Renal cortex interstitium (tissue), 11 donors: ENCODE data around the gene GRIA2. TPM values are rescaled to one million over a fixed set of nuclear protein-coding genes. Genes with fewer than 3 reads are reported as not detected.

Experiments
- DNase-seq, 11 donors: peaks; one replicate each; pipeline ENCODE4 v3.0.0-alpha.2; 2013; ENCODE audit warnings: low read depth in 9 of 11, low spot score in 4 of 11; ENCODE audit errors: extremely low read depth in 1 of 11
- polyA plus RNA-seq, 3 donors: library from polyadenylated mRNA; unstranded; fragments of 120-200 nt; gene quantifications; one replicate each; pipeline ENCODE4 v1.2.1, GENCODE V29; 2013; ENCODE audit not compliant: insufficient read length in 3 of 3

The GRIA2 gene
- polyA plus RNA-seq, 3 donors, result 0.82 to 1.2 (median 1.1) TPM

- DNase-seq, result no peak
Observed at GRCh38 chr4:157320092-157320491, 99.6 kb downstream of the GRIA2 start.

- DNase-seq, result no peak
Observed at GRCh38 chr4:157327666-157328065, 107.1 kb downstream of the GRIA2 start.

GRCh38 chr4:157357887-157358286, 137.4 kb downstream of the GRIA2 start:
- DNase-seq, result no peak

GRCh38 chr4:157358439-157358838, 137.9 kb downstream of the GRIA2 start:
- DNase-seq, result no peak

GRCh38 chr4:157358851-157359250, 138.3 kb downstream of the GRIA2 start:
- no peak for DNase-seq

- no peak for DNase-seq
Observed at GRCh38 chr4:157363360-157363759, 142.8 kb downstream of the GRIA2 start.

- no peak for DNase-seq
Observed at GRCh38 chr4:157372154-157372553, 151.6 kb downstream of the GRIA2 start.

GRCh38 chr4:157372567-157372966, 152.0 kb downstream of the GRIA2 start:
- no peak for DNase-seq

- no peak for DNase-seq
Observed at GRCh38 chr4:157389741-157390140, 169.2 kb downstream of the GRIA2 start.

- no peak for DNase-seq
Observed at GRCh38 chr4:157405070-157405469, 184.5 kb downstream of the GRIA2 start.

Other genes with a start within 250 kb of the GRIA2 start
- 10 to 100 TPM; 65.7 to 84.9 (median 77.7) TPM for gene PDGFC, start 248.9 kb upstream of the GRIA2 start, polyA plus RNA-seq
- 10 to 100 TPM; 13.0 to 16.5 (median 13.4) TPM for gene GLRB, start 144.6 kb upstream of the GRIA2 start, polyA plus RNA-seq